ENCODE measurements around the gene ALPK3. TPM values are rescaled to one million over a fixed set of nuclear protein-coding genes. Genes with fewer than 3 reads are reported as not detected.
A peak's percentile ranks its signal among the peaks of the same experiment; 100 is the strongest.

Gene ALPK3
- total RNA-seq, 1 donor: 0.36 TPM

DNA sequence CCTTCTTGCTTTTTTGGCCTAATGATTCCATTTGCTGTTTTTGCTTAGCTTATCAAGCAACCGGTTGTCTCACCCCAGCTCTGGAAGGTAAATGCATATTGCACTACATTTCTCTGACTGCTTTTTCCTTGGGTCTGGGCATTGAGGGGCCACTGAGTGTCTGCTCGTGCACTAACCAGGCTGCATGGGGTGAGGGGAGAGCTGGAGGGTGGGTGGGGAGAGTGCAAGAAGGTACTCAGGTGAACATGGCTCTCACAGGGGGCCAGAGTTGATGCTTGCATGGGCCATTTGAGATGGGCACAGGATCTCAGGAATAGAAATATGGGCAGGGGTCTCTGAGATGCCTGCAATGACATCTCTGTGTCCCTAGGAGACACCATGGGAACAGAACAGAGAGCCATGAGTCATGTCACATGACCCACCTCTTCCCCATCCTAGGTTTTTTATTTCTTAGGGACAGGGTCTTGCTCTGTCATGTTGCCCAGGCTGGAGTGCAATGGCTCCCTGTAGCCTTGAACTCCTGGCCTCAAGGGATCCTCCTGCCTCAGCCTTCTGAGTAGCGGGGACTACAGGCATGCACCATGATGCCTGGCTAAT is 6.2 kb downstream of the ALPK3 start:
- DNase-seq (ENCODE audit: insufficient read length, low spot score, missing footprints): no peak
- Histone ChIP-seq H3K36me3 (ENCODE audit: insufficient read depth, low read length) (no peaks in the 10 kb centered on the region), H3K27ac (ENCODE audit: low read depth, low read length) (no peak overlapping the region), H2AFZ (ENCODE audit: low read length) (no peak overlapping the region), H3K4me3 (ENCODE audit: insufficient read depth, low read length) (no peak overlapping the region), H3K4me2 (ENCODE audit: insufficient read depth, low read length) (no peak overlapping the region), H3K9me3 (ENCODE audit: low read depth, low read length) (no peaks in the 10 kb centered on the region), H4K20me1 (ENCODE audit: insufficient read depth, low read length) (no peaks in the 10 kb centered on the region), H3K27me3 (ENCODE audit: insufficient read depth, low read length) (no peaks in the 10 kb centered on the region), H3K79me2 (ENCODE audit: insufficient read depth, low read length) (no peaks in the 10 kb centered on the region), H3K4me1 (ENCODE audit: insufficient read depth, low read length) (peaks cover 9% of the 10 kb centered on the region)
- TF ChIP-seq CTCF (IDR thresholded peaks at IDR 0.05; ENCODE audit: extremely low read depth, low read depth, low read length): no peak

- Histone ChIP-seq H3K4me2 (ENCODE audit: insufficient read depth, low read length) (no peak overlapping the region), H3K9me3 (ENCODE audit: low read depth, low read length) (no peaks in the 10 kb centered on the region), H4K20me1 (ENCODE audit: insufficient read depth, low read length) (no peaks in the 10 kb centered on the region), H3K79me2 (ENCODE audit: insufficient read depth, low read length) (no peaks in the 10 kb centered on the region), H3K4me3 (ENCODE audit: insufficient read depth, low read length) (no peak overlapping the region), H3K4me1 (ENCODE audit: insufficient read depth, low read length) (peaks cover 2% of the 10 kb centered on the region), H3K27ac (ENCODE audit: low read depth, low read length) (no peak overlapping the region), H2AFZ (ENCODE audit: low read length) (no peak overlapping the region), H3K27me3 (ENCODE audit: insufficient read depth, low read length) (no peaks in the 10 kb centered on the region), H3K36me3 (ENCODE audit: insufficient read depth, low read length) (no peaks in the 10 kb centered on the region)
- no peak for TF ChIP-seq CTCF (IDR thresholded peaks at IDR 0.05; ENCODE audit: extremely low read depth, low read depth, low read length)
- peak; percentile 84 for DNase-seq (ENCODE audit: insufficient read length, low spot score, missing footprints)
Observed at GRCh38 chr15:84824260-84825007, 7.3 kb downstream of the ALPK3 start.

DNA sequence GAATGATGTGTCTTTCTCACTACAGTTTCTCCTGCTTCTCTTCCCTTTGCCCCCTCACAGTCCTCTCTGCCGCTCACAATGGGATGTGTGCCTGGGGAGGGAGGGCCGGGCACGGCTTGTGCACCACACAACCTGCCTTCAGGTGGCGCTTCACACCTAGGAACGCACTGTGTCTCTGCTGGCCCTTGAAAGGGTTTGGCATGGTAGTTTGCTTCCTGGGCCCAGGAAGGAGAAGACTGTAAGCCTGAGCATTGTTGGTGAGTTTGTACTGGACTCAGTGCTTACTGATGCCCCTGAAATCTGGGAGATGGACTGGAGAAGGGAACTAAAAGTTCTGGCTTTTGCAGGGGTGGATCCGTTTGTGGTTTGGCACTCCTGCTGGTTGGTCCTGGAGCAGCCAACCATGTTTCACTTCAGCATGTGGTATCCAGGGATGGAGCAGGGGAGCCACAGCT is 9.2 kb downstream of the ALPK3 start:
- no peak for DNase-seq (ENCODE audit: insufficient read length, low spot score, missing footprints)
- Histone ChIP-seq H3K4me2 (ENCODE audit: insufficient read depth, low read length) (no peak overlapping the region), H2AFZ (ENCODE audit: low read length) (no peak overlapping the region), H3K27ac (ENCODE audit: low read depth, low read length) (no peak overlapping the region), H3K4me3 (ENCODE audit: insufficient read depth, low read length) (no peak overlapping the region), H3K36me3 (ENCODE audit: insufficient read depth, low read length) (no peaks in the 10 kb centered on the region), H3K4me1 (ENCODE audit: insufficient read depth, low read length) (no peaks in the 10 kb centered on the region), H4K20me1 (ENCODE audit: insufficient read depth, low read length) (no peaks in the 10 kb centered on the region), H3K9me3 (ENCODE audit: low read depth, low read length) (no peaks in the 10 kb centered on the region), H3K27me3 (ENCODE audit: insufficient read depth, low read length) (peaks cover 4% of the 10 kb centered on the region), H3K79me2 (ENCODE audit: insufficient read depth, low read length) (no peaks in the 10 kb centered on the region)
- TF ChIP-seq CTCF (IDR thresholded peaks at IDR 0.05; ENCODE audit: extremely low read depth, low read depth, low read length): peak; percentile 32

DNA sequence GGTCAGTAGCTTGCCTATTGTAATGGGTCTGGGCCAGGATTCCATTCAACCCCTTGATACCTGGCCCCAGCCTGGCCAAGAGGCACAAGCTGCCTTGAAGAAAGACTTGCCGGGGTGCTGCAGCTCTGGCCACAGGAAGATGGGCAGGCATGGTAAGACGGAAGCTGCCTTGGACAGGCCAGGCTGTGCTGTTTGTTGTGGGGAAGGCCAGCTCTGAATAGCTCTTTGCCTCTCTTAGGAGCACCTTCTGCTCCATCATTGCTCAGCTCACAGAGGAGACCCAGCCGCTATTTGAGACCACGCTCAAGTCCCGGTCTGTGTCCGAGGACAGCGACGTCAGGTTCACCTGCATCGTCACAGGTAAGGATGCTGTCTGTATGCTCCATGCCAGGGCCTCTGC is 10.1 kb downstream of the ALPK3 start:
- no peak for TF ChIP-seq CTCF (IDR thresholded peaks at IDR 0.05; ENCODE audit: extremely low read depth, low read depth, low read length)
- Histone ChIP-seq H3K9me3 (ENCODE audit: low read depth, low read length) (no peaks in the 10 kb centered on the region), H3K4me3 (ENCODE audit: insufficient read depth, low read length) (no peak overlapping the region), H3K36me3 (ENCODE audit: insufficient read depth, low read length) (no peaks in the 10 kb centered on the region), H3K27me3 (ENCODE audit: insufficient read depth, low read length) (peaks cover 9% of the 10 kb centered on the region), H3K79me2 (ENCODE audit: insufficient read depth, low read length) (no peaks in the 10 kb centered on the region), H2AFZ (ENCODE audit: low read length) (no peak overlapping the region), H3K27ac (ENCODE audit: low read depth, low read length) (no peak overlapping the region), H3K4me1 (ENCODE audit: insufficient read depth, low read length) (no peaks in the 10 kb centered on the region), H3K4me2 (ENCODE audit: insufficient read depth, low read length) (no peak overlapping the region), H4K20me1 (ENCODE audit: insufficient read depth, low read length) (no peaks in the 10 kb centered on the region)
- no peak for DNase-seq (ENCODE audit: insufficient read length, low spot score, missing footprints)
